HEK293 (cell line): ENCODE measurements around the gene BANF2.

Experiments
- CTCF ChIA-PET: fragments of 350-600 bp; formaldehyde crosslinking; extraction: SDS; loops from one replicate; lab custom pipeline; 2021; ENCODE audit warnings: antibody characterized with exemption; lab: Yijun Ruan, JAX
- POLR2A ChIA-PET: fragments of 300-600 bp; formaldehyde crosslinking; extraction: SDS; loops from one replicate; lab custom pipeline; 2020; ENCODE audit warnings: antibody characterized with exemption, inconsistent platforms; lab: Yijun Ruan, JAX
- H3K27ac ChIP-seq: fragments of 200-500 bp; sonication (Bioruptor generic); 2 replicates; pipeline ENCODE4 v1.5.1; 2014; ENCODE audit warnings: low read depth, low read length, control low read depth, inconsistent platforms; ENCODE audit errors: extremely low read depth
- H3K36me3 ChIP-seq, 2 experiments: fragments of 200-500 bp in 1 of 2; sonication (Bioruptor generic) in 1 of 2; 1 replicate in 1 of 2; 2 replicates in 1 of 2; pipeline ENCODE4 v1.5.1; 2014 to 2017; ENCODE audit warnings: inconsistent platforms in 2 of 2, low read length in 2 of 2; ENCODE audit not compliant: control insufficient read depth in 2 of 2, insufficient read depth in 1 of 2
- H3K4me1 ChIP-seq: fragments of 200-500 bp; sonication (Bioruptor generic); 2 replicates; pipeline ENCODE4 v1.5.1; 2014; ENCODE audit warnings: mild to moderate bottlenecking, low read length, inconsistent platforms; ENCODE audit not compliant: control insufficient read depth, insufficient read depth
- H3K4me3 ChIP-seq: 2 replicates; pipeline ENCODE4 v1.5.1; 2011; ENCODE audit warnings: low read depth, mild to moderate bottlenecking, control low read depth, low read length, moderate library complexity
- H3K9me3 ChIP-seq: fragments of 200-500 bp; sonication (Bioruptor generic); 2 replicates; pipeline ENCODE4 v1.5.1; 2014; ENCODE audit warnings: low read depth, low read length, inconsistent platforms; ENCODE audit not compliant: control insufficient read depth, insufficient read depth
- KLF10 ChIP-seq: fragments of 450-650 bp; IDR thresholded peaks from 2 replicates; pipeline ENCODE4 v1.5.1; 2018; ENCODE audit warnings: missing biosample characterization, mild to moderate bottlenecking, missing genetic modification characterization
- ZNF114 ChIP-seq: fragments of 450-650 bp; formaldehyde crosslinking; IDR thresholded peaks from 2 replicates; pipeline ENCODE4 v1.5.0; 2017; ENCODE audit warnings: missing biosample characterization, missing genetic modification characterization
- ZNF140 ChIP-seq: fragments of 450-650 bp; formaldehyde crosslinking; IDR thresholded peaks from 2 replicates; pipeline ENCODE4 v1.5.1; 2016; ENCODE audit warnings: missing biosample characterization, missing genetic modification characterization
- ZNF184 ChIP-seq: fragments of 450-650 bp; IDR thresholded peaks from 2 replicates; pipeline ENCODE4 v1.5.1; 2018; ENCODE audit warnings: missing biosample characterization, mild to moderate bottlenecking, missing genetic modification characterization
- ZNF23 ChIP-seq: fragments of 450-650 bp; formaldehyde crosslinking; IDR thresholded peaks from 2 replicates; pipeline ENCODE4 v1.5.1; 2016; ENCODE audit warnings: missing biosample characterization, missing genetic modification characterization, borderline replicate concordance
- ZNF24 ChIP-seq: fragments of 450-650 bp; formaldehyde crosslinking; IDR thresholded peaks from 2 replicates; pipeline ENCODE4 v1.5.1; 2016; ENCODE audit warnings: missing biosample characterization, missing genetic modification characterization
- ZNF391 ChIP-seq: fragments of 450-650 bp; formaldehyde crosslinking; IDR thresholded peaks from 2 replicates; pipeline ENCODE4 v1.5.1; 2016; ENCODE audit warnings: low read depth, missing biosample characterization, missing genetic modification characterization, borderline replicate concordance
- ZNF514 ChIP-seq: fragments of 450-650 bp; formaldehyde crosslinking; IDR thresholded peaks from 2 replicates; pipeline ENCODE4 v1.5.1; 2016; ENCODE audit warnings: missing biosample characterization, missing genetic modification characterization
- ZNF549 ChIP-seq: fragments of 450-650 bp; IDR thresholded peaks from 2 replicates; pipeline ENCODE4 v1.5.1; 2018; ENCODE audit warnings: missing biosample characterization, missing genetic modification characterization, mild to moderate bottlenecking, inconsistent platforms, moderate library complexity
- ZNF626 ChIP-seq: fragments of 450-650 bp; sonication (Bioruptor Pico); formaldehyde crosslinking; IDR thresholded peaks from 2 replicates; pipeline ENCODE4 v1.5.1; 2018; ENCODE audit warnings: missing biosample characterization, missing genetic modification characterization, inconsistent platforms
- ZSCAN23 ChIP-seq: fragments of 450-650 bp; formaldehyde crosslinking; IDR thresholded peaks from 2 replicates; pipeline ENCODE4 v1.5.1; 2016; ENCODE audit warnings: missing biosample characterization, missing genetic modification characterization
- TF ChIP-seq, protein P1 (sequence below): fragments of 450-650 bp; formaldehyde crosslinking; IDR thresholded peaks from 2 replicates; pipeline ENCODE4 v1.5.0; 2017; ENCODE audit warnings: missing biosample characterization, missing genetic modification characterization, borderline replicate concordance
- TF ChIP-seq, protein P2 (sequence below): fragments of 450-650 bp; formaldehyde crosslinking; IDR thresholded peaks from 2 replicates; pipeline ENCODE4 v1.5.1; 2016; ENCODE audit warnings: missing biosample characterization, missing genetic modification characterization, borderline replicate concordance
- TF ChIP-seq, protein P3 (sequence below): fragments of 450-650 bp; formaldehyde crosslinking; IDR thresholded peaks from 2 replicates; pipeline ENCODE4 v1.5.1; 2017; ENCODE audit warnings: missing biosample characterization, missing genetic modification characterization
- TF ChIP-seq, protein P4 (sequence below): fragments of 450-650 bp; formaldehyde crosslinking; IDR thresholded peaks from 2 replicates; pipeline ENCODE4 v1.5.1; 2016; ENCODE audit warnings: missing biosample characterization, missing genetic modification characterization

The BANF2 gene

DNA sequence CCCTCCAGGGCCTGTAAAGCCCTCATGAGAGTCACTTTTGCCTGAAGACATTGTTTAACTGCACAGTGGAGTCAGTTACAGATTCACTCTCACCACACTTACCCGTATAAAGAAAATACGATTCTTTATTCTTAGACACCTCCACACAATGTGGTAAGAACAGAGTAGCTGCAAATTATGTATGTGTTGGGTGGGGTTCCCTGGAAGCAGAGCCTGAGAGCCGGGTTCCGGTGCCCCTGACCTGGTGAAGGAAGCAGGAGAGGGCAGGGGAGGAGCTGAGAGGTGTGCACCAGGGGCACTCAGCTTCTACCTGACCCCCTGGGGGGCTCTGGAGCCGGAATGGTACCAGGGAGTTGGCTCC lies 11.5 kb downstream of the BANF2 start:
- CTCF ChIA-PET = no interaction called here
- H3K27ac ChIP-seq = no peak overlapping the region
- no peaks in the 10 kb centered on the region for H3K9me3 ChIP-seq
- TF ChIP-seq, protein P1, sequence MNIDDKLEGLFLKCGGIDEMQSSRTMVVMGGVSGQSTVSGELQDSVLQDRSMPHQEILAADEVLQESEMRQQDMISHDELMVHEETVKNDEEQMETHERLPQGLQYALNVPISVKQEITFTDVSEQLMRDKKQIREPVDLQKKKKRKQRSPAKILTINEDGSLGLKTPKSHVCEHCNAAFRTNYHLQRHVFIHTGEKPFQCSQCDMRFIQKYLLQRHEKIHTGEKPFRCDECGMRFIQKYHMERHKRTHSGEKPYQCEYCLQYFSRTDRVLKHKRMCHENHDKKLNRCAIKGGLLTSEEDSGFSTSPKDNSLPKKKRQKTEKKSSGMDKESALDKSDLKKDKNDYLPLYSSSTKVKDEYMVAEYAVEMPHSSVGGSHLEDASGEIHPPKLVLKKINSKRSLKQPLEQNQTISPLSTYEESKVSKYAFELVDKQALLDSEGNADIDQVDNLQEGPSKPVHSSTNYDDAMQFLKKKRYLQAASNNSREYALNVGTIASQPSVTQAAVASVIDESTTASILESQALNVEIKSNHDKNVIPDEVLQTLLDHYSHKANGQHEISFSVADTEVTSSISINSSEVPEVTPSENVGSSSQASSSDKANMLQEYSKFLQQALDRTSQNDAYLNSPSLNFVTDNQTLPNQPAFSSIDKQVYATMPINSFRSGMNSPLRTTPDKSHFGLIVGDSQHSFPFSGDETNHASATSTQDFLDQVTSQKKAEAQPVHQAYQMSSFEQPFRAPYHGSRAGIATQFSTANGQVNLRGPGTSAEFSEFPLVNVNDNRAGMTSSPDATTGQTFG (tag by site-specific recombination) = no peak
- TF ChIP-seq ZNF549 (tag by site-specific recombination) = no peak
- H3K4me3 ChIP-seq = no peak overlapping the region
- H3K36me3 ChIP-seq = no peaks in the 10 kb centered on the region
- H3K4me1 ChIP-seq = no peaks in the 10 kb centered on the region
- POLR2A ChIA-PET = no interaction called here

DNA sequence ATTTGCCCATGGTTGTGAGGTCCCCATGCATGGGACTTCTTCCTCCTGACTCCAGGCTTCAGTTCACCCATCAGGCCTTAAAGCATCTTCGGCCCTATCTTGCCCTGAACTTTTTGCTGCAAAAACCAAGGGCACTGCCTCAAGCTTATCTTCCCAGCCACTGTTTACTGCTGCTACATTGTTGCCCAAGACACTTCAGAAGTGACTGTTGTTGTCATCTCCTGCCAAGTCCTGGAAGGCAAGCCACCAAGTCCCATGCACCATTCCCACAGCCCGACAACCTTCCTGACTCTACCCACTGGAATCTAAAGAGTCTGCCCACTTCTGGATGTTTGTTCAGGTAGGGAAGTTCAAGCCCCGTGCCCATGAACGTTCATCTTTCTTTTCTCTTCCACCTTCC lies 12.4 kb downstream of the BANF2 start:
- no peaks in the 10 kb centered on the region for H3K36me3 ChIP-seq
- H3K4me3 ChIP-seq = no peak overlapping the region
- CTCF ChIA-PET = interaction anchor here (0.6 kb wide), 1 partner anchor 154 kb away, joined by 4 read pairs; no protein-coding TSS in a partner anchor
- no peak overlapping the region for H3K27ac ChIP-seq
- POLR2A ChIA-PET = no interaction called here
- no peak for TF ChIP-seq ZNF24 (tag by site-specific recombination)
- TF ChIP-seq ZNF626 = no peak
- TF ChIP-seq, protein P2, sequence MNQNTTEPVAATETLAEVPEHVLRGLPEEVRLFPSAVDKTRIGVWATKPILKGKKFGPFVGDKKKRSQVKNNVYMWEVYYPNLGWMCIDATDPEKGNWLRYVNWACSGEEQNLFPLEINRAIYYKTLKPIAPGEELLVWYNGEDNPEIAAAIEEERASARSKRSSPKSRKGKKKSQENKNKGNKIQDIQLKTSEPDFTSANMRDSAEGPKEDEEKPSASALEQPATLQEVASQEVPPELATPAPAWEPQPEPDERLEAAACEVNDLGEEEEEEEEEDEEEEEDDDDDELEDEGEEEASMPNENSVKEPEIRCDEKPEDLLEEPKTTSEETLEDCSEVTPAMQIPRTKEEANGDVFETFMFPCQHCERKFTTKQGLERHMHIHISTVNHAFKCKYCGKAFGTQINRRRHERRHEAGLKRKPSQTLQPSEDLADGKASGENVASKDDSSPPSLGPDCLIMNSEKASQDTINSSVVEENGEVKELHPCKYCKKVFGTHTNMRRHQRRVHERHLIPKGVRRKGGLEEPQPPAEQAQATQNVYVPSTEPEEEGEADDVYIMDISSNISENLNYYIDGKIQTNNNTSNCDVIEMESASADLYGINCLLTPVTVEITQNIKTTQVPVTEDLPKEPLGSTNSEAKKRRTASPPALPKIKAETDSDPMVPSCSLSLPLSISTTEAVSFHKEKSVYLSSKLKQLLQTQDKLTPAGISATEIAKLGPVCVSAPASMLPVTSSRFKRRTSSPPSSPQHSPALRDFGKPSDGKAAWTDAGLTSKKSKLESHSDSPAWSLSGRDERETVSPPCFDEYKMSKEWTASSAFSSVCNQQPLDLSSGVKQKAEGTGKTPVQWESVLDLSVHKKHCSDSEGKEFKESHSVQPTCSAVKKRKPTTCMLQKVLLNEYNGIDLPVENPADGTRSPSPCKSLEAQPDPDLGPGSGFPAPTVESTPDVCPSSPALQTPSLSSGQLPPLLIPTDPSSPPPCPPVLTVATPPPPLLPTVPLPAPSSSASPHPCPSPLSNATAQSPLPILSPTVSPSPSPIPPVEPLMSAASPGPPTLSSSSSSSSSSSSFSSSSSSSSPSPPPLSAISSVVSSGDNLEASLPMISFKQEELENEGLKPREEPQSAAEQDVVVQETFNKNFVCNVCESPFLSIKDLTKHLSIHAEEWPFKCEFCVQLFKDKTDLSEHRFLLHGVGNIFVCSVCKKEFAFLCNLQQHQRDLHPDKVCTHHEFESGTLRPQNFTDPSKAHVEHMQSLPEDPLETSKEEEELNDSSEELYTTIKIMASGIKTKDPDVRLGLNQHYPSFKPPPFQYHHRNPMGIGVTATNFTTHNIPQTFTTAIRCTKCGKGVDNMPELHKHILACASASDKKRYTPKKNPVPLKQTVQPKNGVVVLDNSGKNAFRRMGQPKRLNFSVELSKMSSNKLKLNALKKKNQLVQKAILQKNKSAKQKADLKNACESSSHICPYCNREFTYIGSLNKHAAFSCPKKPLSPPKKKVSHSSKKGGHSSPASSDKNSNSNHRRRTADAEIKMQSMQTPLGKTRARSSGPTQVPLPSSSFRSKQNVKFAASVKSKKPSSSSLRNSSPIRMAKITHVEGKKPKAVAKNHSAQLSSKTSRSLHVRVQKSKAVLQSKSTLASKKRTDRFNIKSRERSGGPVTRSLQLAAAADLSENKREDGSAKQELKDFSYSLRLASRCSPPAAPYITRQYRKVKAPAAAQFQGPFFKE (tag by site-specific recombination) = no peak
- TF ChIP-seq, protein P3, sequence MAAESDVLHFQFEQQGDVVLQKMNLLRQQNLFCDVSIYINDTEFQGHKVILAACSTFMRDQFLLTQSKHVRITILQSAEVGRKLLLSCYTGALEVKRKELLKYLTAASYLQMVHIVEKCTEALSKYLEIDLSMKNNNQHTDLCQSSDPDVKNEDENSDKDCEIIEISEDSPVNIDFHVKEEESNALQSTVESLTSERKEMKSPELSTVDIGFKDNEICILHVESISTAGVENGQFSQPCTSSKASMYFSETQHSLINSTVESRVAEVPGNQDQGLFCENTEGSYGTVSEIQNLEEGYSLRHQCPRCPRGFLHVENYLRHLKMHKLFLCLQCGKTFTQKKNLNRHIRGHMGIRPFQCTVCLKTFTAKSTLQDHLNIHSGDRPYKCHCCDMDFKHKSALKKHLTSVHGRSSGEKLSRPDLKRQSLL (tag by site-specific recombination) = no peak
- TF ChIP-seq ZNF23 = no peak
- no peak for TF ChIP-seq ZNF391
- TF ChIP-seq ZNF140 (tag by site-specific recombination) = no peak
- no peak for TF ChIP-seq ZNF114 (tag by site-specific recombination)
- no peak for TF ChIP-seq ZNF184 (tag by site-specific recombination)
- TF ChIP-seq KLF10 = no peak
- no peak for TF ChIP-seq ZSCAN23 (tag by site-specific recombination)
- TF ChIP-seq ZNF514 (tag by site-specific recombination) = no peak
- TF ChIP-seq, protein P4, sequence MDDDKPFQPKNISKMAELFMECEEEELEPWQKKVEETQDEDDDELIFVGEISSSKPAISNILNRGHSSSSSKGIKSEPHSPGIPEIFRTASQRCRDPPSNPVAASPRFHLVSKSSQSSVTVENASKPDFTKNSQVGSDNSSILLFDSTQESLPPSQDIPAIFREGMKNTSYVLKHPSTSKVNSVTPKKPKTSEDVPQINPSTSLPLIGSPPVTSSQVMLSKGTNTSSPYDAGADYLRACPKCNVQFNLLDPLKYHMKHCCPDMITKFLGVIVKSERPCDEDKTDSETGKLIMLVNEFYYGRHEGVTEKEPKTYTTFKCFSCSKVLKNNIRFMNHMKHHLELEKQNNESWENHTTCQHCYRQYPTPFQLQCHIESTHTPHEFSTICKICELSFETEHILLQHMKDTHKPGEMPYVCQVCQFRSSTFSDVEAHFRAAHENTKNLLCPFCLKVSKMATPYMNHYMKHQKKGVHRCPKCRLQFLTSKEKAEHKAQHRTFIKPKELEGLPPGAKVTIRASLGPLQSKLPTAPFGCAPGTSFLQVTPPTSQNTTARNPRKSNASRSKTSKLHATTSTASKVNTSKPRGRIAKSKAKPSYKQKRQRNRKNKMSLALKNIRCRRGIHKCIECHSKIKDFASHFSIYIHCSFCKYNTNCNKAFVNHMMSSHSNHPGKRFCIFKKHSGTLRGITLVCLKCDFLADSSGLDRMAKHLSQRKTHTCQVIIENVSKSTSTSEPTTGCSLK (tag by site-specific recombination) = no peak
- no peaks in the 10 kb centered on the region for H3K4me1 ChIP-seq
- H3K9me3 ChIP-seq = no peaks in the 10 kb centered on the region
